Stimulated activated CD8-positive, alpha-beta memory T cell treated with anti-CD3 and anti-CD28 coated beads, Interleukin-15, amount 100 ng/mL, for 4 hours (primary cell): ENCODE measurements around the gene ATP6V1E1.
"Not testable (repeated sequence)": the region's sequence is repeated elsewhere in the genome, so short reads cannot be mapped to it uniquely, and the experiment has no call there.

ENCODE experiments used
- DNase-seq, 2 donors: peaks; one replicate each; pipeline ENCODE4 v3.0.0-alpha.2; 2020; ENCODE audit warnings: low read depth in 2 of 2

ATP6V1E1 gene

DNA sequence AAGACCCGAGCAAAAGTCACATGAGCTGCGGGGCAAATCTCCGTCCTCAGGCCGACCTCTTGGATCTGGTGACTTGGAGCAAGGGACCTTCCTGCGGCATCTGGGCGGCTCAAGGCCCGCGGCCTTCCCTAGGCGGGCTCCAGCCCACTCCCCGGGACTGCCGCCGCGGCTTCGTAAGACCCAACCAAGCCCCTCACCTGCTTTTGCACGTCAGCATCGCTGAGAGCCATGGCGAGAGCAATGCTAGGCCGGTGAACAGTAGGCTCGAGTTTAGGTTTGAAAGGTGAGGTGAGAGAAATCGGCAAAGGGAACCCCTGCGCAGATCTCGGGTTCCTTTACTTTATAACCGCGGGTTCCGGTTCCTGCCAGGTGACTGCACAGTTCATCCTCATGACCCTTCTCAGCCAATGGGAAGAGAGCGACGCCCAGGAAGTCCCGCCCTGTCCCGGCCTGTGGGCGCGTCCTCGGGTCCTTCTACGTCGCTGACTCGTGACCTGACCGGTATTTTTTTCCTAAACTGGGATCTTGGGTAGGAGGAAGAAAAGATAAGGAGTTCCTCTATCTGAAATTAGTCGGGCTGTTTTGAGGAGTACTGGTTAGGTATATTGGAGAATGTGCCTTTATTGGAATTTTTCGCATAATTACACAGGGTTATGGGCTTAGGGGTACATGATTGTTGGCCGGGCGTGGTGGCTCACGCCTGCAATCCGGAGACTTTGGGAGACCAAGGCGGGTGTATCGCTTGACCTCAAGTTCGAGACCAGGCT, at the start of gene ATP6V1E1:
TSS of gene ATP6V1E1 (minus strand) at position 344 of the 767 bp plus-strand sequence. CDS start at position 230, 114 bp downstream.
- peak; percentile 85 to 91 for DNase-seq

DNA sequence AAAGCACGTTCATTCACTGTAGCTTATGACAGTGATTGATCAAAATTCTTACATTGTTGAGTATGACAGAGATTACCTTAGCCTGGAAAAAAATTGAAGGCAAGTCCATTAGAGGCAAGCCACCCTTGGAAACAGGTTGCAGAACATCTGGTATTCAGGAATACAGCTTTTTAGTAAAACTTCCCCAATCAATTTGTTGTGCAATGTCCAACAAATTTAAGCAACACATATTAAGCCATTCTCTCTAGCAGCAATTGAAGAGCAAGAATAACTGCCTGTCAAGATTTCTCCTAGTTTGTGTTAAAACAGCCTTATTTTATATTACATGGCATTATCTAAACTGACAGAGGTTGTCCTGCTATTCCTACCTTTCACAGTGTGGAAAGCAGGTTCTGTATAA, 47.0 kb upstream of the ATP6V1E1 start:
- no peak for DNase-seq

DNA sequence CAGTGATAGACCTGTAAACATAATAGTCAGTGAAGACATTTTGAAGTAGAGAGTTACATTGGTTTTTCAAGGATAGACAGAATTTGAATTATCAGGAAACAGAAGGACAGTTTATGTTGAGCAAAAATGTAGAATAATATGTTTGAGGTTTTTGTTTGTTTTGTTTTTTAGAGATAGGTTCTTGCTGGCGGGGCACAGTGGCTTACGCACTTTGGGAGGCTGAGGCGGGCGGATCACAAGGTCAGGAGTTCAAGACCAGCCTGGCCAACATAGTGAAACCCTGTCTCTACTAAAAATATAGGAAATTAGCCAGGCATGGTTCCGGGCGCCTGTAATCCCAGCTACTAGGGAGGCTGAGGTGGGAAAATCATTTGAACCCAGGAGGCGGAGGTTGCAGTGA, 45.6 kb upstream of the ATP6V1E1 start:
- DNase-seq: no peak

DNA sequence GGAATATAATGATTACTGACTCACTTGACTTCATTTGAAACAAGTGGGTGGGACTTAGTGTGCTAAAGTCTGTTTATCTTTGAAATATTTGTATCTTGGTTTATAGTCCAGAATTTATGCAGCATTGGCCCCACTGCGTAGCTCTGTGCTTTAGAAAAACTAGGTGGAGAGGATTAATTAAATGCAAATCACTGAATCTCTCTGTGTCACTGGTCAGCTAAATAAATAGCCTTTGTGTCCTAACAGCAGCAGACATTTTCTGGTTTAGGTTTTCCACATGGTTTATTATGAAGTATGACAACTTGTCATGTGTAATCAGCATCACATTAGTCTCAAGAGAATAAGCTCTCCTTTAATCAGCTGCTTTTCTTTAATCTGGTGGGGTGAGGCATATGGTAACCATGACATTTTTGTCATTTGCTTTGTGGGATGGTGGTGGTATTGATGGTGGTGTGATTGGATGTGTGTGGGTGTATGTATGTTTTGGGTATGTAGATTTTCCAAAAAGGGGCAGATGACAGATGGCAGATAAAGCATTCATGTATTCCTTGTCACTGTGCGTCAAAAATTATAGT, 44.0 kb upstream of the ATP6V1E1 start:
- peak in 1 of 2 donors; percentile 2 for DNase-seq

DNA sequence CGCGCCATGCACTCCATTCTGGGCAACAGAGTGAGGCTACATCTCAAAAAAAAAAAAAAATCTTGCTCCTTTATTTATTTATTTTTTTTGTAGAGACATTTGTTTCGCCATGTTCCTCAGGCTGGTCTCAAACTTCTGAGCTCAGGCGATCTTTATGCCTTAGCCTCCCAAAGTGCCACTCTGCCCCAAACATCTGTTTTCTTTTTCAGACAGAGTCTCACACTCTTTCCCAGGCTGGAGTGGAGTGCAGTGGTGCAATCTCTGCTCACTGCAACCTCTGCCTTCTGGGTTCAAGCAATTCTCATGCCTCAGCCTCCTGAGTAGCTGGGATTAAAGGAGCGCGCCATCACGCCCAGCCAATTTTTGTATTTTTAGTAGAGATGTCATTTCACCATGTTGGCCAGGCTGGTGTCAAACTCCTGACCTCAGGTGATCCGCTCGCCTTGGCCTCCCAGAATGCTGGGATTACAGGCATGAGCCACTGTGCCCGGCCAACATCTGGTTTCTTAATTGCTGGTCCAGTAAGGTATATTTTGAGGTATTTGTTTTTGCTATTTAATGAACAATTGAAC, 43.1 kb upstream of the ATP6V1E1 start:
- DNase-seq: not testable (repeated sequence)

DNA sequence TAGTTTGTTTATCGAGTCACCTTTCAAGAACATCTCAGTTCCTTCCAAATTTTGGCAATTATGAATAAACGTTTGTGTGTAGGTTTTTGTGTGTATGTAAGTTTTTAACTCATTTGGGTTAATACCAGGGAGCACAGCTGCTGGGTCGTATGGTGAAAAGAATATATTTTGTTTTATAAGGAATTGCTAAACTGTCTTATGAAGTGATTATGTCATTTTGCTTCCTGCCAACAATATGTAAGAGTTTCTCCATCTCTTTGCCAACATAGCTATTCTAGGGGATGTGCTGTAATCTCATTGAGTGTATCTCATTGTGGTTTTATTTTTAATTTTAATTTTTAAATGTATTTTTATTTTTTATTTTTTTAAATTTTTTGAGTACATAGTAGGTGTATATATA, 37.3 kb upstream of the ATP6V1E1 start:
- DNase-seq: no peak

DNA sequence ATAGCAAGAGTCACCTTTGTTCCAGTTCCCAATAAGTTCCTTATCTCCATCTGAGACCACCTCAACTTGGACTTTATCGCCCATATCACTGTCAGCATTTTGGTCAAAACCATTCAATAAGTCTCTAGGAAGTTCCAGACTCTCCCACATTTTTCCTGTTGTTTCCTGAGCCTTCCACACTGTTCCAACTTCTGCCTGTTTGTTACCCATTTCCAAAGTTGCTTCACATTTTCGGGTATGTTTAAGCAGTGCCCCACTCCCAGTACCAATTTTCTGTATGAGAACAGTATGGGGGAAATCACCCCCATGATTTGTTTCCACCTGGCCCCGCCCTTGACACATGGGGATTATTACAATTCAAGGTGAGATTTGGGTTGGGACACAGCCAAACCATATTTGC, 36.7 kb upstream of the ATP6V1E1 start:
- no peak for DNase-seq

DNA sequence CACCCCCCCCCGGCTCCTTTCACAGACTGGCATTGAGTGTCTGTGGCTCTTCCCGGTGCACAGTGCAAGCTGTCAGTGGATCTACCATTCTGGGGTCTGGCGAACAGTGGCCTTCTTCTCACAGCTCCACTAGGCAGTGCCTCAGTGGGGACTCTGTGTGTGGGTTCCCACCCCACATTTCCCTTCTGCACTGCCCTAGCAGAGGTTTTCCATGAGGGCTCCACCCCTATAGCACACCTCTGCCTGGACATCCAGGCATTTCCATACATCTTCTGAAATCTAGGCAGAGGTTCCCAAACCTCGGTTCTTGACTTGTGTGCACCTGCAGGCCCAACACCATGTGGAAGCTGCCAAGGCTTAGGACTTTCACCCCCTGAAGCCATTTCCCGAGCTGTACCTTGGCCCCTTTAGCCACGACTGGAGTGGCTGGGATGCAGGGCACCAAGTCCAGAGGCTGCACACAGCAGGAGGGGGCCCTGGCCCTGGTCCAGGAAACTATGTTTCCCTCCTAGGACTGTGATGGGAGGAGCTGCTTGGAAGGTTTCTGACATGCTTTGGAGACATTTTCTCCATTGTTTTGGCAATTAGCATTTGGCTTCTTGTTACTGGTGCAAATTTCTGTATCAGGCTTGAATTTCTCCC, 36.0 kb upstream of the ATP6V1E1 start:
- DNase-seq: no peak

DNA sequence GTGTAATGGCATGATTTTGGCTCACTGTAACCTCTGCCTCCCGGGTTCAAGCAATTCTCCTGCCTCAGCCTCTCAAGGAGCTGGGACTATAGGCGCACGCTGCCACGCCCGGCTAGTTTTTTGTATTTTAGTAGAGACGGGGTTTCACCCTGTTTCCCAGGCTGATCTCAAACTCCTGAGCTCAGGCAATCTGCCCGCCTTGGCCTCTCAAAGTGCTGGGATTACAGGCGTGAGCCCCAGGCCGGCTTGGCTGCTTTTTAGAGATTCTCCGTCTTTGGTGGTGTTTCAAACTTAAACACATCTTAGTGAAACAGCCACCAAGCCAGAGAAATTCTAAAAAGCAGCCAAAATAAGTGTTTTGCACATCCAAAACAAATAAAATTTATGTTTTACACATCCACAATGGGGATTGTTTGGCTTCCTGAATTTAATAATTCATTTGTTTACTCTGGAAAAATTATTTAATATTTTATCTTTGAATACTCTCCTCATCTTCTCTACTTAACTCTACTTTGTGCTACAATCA, 28.4 kb upstream of the ATP6V1E1 start:
- no peak for DNase-seq

DNA sequence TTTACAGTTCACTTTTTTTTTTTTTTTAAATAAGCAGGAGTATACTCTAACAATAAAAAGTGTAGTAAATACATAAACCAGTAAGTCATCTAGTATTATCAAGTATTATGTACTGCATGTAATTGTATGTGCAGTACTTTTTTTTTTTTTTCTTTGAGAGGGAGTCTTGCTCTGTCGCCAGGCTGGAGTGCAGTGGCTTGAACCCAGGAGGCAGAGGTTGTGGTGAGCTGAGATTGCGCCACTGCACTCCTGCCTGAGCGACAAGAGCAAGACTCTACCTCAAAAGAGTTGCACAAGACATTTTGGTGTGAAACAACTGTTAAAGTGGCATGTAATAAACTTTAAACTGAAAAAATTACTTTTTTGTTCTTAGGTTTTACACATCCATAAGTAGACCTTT, 26.7 kb upstream of the ATP6V1E1 start:
- no peak for DNase-seq

DNA sequence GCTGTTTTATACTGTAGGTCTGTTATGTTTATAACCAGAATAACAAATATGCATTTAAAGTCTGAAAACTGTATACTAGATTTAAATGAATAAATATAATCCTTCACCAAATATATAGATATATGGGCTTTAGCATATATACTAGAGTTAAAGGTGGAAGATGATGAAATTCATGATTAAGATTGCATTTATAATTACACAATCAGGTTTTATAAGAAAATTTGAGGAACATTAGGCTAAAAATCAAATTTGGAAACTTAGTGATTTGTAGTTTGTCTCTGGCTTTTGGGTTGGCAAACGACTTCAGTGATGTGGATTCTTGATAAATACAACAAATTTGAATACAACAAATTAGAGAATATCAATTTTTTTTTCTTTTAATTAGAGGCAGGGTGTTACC, 20.0 kb upstream of the ATP6V1E1 start:
- no peak for DNase-seq

DNA sequence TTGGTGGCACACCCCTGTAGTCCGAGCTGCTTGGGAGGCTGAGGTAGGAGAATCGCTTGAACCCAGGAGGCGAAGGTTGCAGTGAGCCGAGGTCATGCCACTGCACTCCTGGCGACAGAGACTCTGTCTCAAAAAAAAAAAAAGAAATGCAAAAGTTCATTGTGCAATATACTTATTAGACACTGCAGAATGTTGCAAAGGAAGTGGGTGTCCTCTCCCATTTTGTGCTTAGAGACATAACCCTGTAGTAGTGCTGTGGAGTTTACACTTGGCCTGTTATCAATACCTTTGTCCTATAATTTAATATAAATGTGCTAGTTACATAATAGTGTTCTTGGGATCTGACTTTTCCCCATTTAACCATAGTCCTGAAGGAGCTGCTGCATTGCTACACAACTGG, 19.4 kb upstream of the ATP6V1E1 start:
- no peak for DNase-seq

DNA sequence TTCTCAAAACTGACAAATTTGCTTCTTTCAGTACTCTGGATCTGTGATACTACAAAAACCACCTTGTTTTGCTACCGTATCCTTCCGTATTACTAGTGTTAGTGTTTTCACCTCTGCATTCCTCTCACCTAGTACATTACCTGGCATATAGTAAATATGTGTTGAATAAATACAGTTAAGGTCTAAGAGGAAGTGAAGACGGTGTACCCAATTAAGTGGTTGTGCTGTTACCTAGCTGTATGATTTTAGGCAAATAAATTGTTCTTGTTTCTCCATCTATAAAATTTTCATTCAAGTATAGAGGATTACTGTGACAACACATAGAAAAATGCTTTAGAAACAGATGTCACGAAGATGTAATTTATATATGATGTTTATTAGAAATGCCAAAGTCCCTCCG, 18.9 kb upstream of the ATP6V1E1 start:
- no peak for DNase-seq

DNA sequence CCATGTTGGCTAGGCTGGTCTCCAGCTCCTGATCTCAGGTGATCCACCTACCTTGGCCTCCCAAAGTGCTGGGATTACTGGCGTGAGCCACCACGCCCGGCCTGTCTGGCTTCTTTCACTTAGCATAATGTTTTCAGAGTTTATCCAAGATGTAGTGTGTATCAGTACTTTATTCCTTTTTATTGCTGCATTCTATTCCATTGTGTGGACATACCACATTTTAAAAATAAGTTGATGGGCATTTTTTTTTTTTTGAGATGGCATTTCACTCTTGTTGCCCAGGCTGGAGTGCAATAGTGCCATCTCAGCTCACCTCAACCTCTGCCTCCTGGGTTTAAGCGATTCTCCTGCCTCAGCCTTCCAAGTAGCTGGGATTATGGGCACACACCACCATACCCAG, 13.8 kb upstream of the ATP6V1E1 start:
- DNase-seq: not testable (repeated sequence)

DNA sequence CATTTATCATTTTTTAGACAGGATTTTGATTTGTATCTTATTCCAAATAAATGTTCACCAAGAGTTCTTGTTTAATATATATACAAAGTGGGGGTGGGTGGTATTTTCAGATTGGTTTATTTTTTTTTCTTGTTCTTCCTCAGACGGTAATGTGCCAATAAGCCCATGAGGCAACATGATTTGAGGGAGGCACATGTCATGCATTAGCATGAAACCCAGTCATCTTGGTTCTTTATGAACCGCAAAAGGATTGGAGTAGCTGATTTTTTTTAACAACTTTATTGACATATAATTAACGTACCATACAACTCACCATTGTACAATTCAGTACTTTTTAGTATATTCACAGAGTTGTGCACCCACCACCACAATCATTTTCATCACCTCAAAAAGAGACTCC, 12.7 kb upstream of the ATP6V1E1 start:
- DNase-seq: no peak

DNA sequence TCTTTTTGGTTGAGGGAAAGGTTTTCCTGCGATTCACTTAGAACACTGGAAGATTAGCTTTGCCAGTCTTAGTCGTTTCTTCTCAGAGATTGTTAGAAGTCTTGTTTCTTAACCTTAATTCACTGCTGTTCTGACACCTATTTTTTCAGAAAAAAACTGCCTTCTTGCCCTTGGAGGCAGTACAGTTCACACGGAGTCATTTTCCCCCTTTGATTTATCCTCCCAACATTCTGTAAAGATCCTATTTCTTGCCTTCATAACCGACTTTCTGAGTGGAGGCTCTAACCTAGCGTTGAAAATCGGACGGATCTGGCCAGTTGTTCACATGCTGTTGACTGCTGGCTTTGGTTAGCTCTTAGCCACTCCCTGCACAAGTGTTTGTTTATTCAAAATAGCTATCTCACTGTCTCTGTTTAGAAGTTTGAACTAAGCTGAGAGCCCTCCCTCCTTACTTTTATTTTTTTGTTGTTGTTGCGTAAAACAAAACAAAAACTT, 10.7 kb upstream of the ATP6V1E1 start:
- no peak for DNase-seq

DNA sequence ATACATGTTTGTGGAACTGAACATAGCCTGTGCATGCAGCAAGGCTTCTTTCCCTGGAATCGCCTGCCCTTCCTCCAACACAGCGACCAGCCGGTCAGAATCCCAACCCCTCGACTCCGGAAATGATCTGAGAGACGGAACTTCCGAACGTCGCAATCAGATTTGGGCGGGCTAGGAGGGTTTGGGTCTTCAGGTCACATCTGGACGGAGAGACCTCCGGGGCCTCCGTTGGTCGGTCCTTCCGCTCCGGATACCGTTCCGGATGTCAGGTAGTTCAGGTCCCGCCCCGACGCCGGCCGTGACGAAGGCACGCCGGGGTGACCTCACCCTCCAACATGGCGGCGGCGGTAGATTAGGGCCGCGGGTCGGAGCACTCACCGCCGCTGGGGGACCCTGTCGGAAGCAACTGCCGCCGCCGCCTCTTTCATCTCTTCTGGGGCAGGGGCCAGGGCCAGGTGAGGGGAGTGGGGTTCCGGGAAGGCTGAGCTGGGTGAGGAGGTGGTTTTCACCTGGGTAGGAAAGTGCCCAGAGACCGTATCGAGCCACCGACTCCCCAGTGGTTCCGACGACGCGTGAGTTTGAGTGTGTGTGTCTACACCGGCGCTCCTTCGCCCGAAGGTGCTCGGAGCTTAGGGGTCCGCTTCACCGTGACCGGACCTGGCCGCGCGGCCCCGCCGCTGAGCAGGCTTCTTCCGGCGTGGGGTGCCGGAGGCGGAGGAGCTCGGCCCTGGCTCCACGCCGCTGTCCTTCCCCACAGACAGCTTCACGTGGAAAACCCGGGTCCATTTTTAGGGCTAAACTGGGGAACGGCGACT, 10.1 kb upstream of the ATP6V1E1 start, which contains the start of gene BCL2L13:
TSS of gene BCL2L13 (plus strand) at position 326 of the 815 bp plus-strand sequence. CDS start 16,955 bp downstream, outside the sequence.
- DNase-seq: peak; percentile 76 to 77

DNA sequence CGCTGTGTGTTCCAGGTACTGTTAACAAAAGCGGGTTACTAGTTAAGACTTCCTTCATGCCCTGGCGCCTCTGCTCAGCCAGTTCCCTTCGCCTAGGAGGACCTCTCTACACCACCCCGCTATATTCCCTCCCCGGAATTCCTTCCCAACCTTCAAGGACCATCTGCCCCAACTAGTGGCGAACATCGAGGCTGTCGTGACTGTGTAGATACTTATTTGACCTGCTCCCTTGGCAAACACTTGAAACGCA, 9.6 kb upstream of the ATP6V1E1 start:
- no peak for DNase-seq

DNA sequence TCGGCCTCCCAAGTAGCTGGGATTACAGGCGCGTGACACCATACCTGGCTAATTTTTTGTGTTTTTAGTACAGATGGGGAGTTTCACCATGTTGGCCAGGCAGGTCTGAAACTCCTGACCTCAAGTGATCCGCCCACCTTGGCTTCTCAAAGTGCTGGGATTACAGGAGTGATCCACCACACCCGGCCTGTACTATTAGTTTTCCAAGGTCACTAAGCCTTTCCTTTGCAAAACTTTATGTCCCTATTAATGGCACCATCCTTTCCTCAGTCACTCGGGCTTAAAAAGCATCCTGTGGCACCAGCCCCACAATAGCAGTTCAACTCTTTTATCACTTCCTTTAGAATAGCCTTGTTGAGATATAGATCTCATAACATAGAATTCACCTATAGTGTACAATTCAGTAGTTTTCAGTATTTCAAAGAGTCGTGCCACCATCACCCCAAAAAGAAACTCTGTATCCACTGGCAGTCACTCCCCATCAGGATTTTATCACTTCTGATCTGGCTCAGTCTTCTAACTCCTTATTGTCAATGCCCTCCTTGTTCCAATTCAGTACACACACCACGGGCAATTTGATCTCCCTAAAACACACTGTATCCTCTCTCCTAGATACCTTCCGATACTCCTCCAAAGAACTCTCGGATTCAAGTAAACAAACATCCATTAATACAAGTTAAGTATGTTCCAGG, 9.1 kb upstream of the ATP6V1E1 start:
- no peak for DNase-seq

DNA sequence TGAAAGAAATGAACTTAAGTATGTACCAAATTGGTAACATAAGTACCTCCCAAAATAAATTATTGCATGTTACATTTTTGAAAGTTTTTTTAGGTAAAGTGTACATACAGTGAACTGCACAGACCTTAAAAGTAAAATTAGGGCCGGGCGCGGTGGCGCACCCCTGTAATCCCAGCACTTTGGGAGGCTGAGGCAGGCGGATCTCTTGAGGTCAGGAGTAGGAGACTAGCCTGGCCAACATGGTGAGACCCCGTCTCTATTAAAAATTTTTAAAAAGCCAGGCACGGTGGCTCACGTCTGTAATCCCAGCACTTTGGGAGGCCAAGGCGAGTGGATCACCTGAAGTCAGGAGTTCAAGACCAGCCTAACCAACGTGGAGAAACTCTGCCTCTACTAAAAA, 8.3 kb upstream of the ATP6V1E1 start:
- not testable (repeated sequence) for DNase-seq

DNA sequence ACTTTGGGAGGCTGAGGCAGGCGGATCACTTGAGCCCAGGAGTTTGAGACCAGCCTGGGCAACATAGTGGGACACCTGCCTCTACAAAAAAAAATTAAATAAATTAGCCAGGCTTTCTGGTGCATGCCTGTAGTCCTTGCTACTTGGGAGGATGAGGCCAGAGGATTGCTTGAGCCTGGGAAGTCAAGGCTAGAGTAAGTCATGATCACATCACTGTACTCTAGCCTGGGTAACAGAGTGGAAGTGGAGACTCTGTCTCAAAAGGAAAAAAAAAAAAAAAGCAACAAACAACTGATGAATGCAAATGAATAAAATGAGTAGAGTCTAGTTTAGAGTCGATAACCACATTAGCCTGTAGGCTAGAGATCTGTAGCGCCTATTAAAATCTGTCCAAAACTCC, 6.1 kb upstream of the ATP6V1E1 start:
- no peak for DNase-seq
